Kidney (tissue), 14 donors: ENCODE measurements around the gene CRYBG1. TPM values are rescaled to one million over a fixed set of nuclear protein-coding genes. Genes with fewer than 3 reads are reported as not detected.
A peak's percentile ranks its signal among the peaks of the same experiment; 100 is the strongest.

Experiments
- DNase-seq, 5 donors: peaks; one replicate each; pipeline ENCODE4 v3.0.0-alpha.2; 2013 to 2020
- FAIRE-seq: peaks from 2 replicates; lab custom pipeline; 2012; peaks lifted over from hg19 to GRCh38; lab: Jason Lieb, UNC
- H3K27ac ChIP-seq, 2 donors: one replicate each; pipeline ENCODE4 v1.7.0; 2013; ENCODE audit warnings: low read depth in 2 of 2, low read length in 2 of 2, inconsistent platforms in 1 of 2
- H3K27me3 ChIP-seq: one replicate; pipeline ENCODE4 v1.7.1; 2013; ENCODE audit warnings: low read length, inconsistent platforms; ENCODE audit not compliant: control insufficient read depth, insufficient read depth
- H3K36me3 ChIP-seq, 3 donors: one replicate each; pipeline versions ENCODE4 v1.7.0 to v1.7.1; 2013; ENCODE audit warnings: low read length in 3 of 3, control low read depth in 1 of 3, inconsistent platforms in 1 of 3; ENCODE audit not compliant: insufficient read depth in 3 of 3, control insufficient read depth in 2 of 3
- H3K4me1 ChIP-seq, 3 donors: one replicate each; pipeline versions ENCODE4 v1.7.0 to v1.7.1; 2013; ENCODE audit warnings: low read length in 3 of 3, inconsistent platforms in 1 of 3, low read depth in 1 of 3; ENCODE audit not compliant: control insufficient read depth in 2 of 3, insufficient read depth in 2 of 3
- H3K4me3 ChIP-seq, 3 donors: one replicate each; pipeline versions ENCODE4 v1.7.0 to v1.8.1; 2013; ENCODE audit warnings: low read length in 3 of 3, control low read depth in 1 of 3, inconsistent platforms in 1 of 3
- H3K9ac ChIP-seq, 3 donors: one replicate each; pipeline versions ENCODE4 v1.7.0 to v1.7.1; 2013; ENCODE audit warnings: low read length in 3 of 3, control low read depth in 1 of 3, inconsistent platforms in 1 of 3
- H3K9me3 ChIP-seq, 3 donors: one replicate each; pipeline versions ENCODE4 v1.7.0 to v1.7.1; 2013; ENCODE audit warnings: low read length in 3 of 3, control low read depth in 1 of 3, inconsistent platforms in 1 of 3; ENCODE audit not compliant: control insufficient read depth in 2 of 3, insufficient read depth in 1 of 3
- intact Hi-C: fragments of 100-400 bp; cut with DNase I; formaldehyde crosslinking; loops from one replicate; pipeline ENCODE4 v1.11.1; 2022
- polyA plus RNA-seq: library from polyadenylated mRNA; stranded (reverse); fragments of 350-450 nt; fragmentation: Illumina TruSeq; extraction: RNeasy Lipid Tissue Mini Kit (QIAGEN cat#74804); gene quantifications from one replicate; pipeline ENCODE4 v1.2.3, GENCODE V29; 2014; ENCODE audit warnings: low read depth, low replicate concordance; ENCODE audit not compliant: insufficient read depth
- total RNA-seq: library from RNA; stranded (reverse); fragmentation: NEBNext Ultra II Directional; extraction: Animal tissue kit (Norgen Biotek cat#: 25700); gene quantifications from one replicate; pipeline ENCODE4 v1.2.1, GENCODE V29; 2021
- TF ChIP-seq, protein P1 (sequence below): IDR thresholded peaks from 3 replicates; pipeline ENCODE4 v1.5.1; 2012; ENCODE audit warnings: mild to moderate bottlenecking, moderate library complexity, borderline replicate concordance; ENCODE audit not compliant: insufficient read depth; ENCODE audit errors: extremely low read depth
- donor health status: control.
- donor health status: control.
- donor health status: control.
- donor health status: control.
- donor health status: control.
- donor health status: DM: yes; HTN: yes; CAD: no.
- donor health status: Normal renal cell carcinoma (clear cell type).

CRYBG1 gene
- total and polyA plus RNA-seq, 2 donors from 2014 or later = 7.0 to 32.6 TPM

GRCh38 chr6:106446983-106447382 is 86.5 kb downstream of the CRYBG1 start:
- H3K9ac ChIP-seq = no peak overlapping the region
- H3K27ac ChIP-seq = no peak overlapping the region
- FAIRE-seq (peak; percentile 78), DNase-seq (no peak)
- H3K4me1 ChIP-seq = peaks cover 0 to 12% (median 6%) of the 10 kb centered on the region in 3 donors
- H3K4me3 ChIP-seq = no peak overlapping the region
- no peaks in the 10 kb centered on the region for H3K36me3 ChIP-seq
- H3K9me3 ChIP-seq = no peaks in the 10 kb centered on the region
- no peaks in the 10 kb centered on the region for H3K27me3 ChIP-seq
- intact Hi-C loops = loop anchor here (10.0 kb wide), 2 partner anchors 118 to 538 kb away; no protein-coding TSS in a partner anchor
- TF ChIP-seq, protein P1, sequence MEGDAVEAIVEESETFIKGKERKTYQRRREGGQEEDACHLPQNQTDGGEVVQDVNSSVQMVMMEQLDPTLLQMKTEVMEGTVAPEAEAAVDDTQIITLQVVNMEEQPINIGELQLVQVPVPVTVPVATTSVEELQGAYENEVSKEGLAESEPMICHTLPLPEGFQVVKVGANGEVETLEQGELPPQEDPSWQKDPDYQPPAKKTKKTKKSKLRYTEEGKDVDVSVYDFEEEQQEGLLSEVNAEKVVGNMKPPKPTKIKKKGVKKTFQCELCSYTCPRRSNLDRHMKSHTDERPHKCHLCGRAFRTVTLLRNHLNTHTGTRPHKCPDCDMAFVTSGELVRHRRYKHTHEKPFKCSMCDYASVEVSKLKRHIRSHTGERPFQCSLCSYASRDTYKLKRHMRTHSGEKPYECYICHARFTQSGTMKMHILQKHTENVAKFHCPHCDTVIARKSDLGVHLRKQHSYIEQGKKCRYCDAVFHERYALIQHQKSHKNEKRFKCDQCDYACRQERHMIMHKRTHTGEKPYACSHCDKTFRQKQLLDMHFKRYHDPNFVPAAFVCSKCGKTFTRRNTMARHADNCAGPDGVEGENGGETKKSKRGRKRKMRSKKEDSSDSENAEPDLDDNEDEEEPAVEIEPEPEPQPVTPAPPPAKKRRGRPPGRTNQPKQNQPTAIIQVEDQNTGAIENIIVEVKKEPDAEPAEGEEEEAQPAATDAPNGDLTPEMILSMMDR = no peak

GRCh38 chr6:106448000-106448426 is 87.5 kb downstream of the CRYBG1 start:
- H3K9me3 ChIP-seq = no peaks in the 10 kb centered on the region
- peaks cover 0 to 12% (median 6%) of the 10 kb centered on the region in 3 donors for H3K4me1 ChIP-seq
- H3K27ac ChIP-seq = peak overlapping the region in 1 of 2 donors; percentile 40
- no peak overlapping the region for H3K9ac ChIP-seq
- TF ChIP-seq, protein P1 = no peak
- no peak overlapping the region for H3K4me3 ChIP-seq
- intact Hi-C loops = loop anchor here (10.0 kb wide), 2 partner anchors 117 to 537 kb away; no protein-coding TSS in a partner anchor
- no peaks in the 10 kb centered on the region for H3K36me3 ChIP-seq
- DNase-seq (no peak), FAIRE-seq (no peak)
- no peaks in the 10 kb centered on the region for H3K27me3 ChIP-seq

DNA sequence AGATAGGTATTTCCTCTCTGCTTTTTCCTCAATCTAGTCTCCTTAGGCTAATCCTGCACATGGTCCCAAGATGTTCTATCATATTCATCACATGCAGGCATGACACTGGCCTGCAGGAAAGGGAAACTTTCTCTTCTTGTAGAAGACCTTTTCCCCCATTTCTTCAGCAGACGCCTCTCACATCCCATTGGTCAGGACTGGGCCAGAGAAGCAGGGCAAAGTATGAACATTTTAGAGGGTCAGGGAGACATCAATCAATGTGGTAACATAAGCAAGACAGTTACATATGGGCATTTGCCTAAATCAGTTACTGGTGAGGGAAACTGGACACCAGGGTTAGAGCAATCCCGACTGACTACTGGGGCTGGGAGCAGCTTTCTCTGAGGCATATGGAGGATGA is 90.1 kb downstream of the CRYBG1 start:
- Histone ChIP-seq H3K9me3 (no peaks in the 10 kb centered on the region), H3K36me3 (no peaks in the 10 kb centered on the region), H3K27me3 (no peaks in the 10 kb centered on the region), H3K4me1 (peaks cover 0 to 8% (median 0%) of the 10 kb centered on the region in 3 donors), H3K4me3 (no peak overlapping the region), H3K27ac (no peak overlapping the region), H3K9ac (no peak overlapping the region)
- FAIRE-seq (no peak), DNase-seq (no peak)
- intact Hi-C loops = no loop called here
- TF ChIP-seq, protein P1 = no peak

- H3K9ac ChIP-seq = no peak overlapping the region
- TF ChIP-seq, protein P1 = no peak
- intact Hi-C loops = no loop called here
- no peak overlapping the region for H3K4me3 ChIP-seq
- no peak overlapping the region for H3K27ac ChIP-seq
- H3K9me3 ChIP-seq = no peaks in the 10 kb centered on the region
- DNase-seq (no peak), FAIRE-seq (no peak)
- H3K4me1 ChIP-seq = peaks cover 0 to 8% (median 0%) of the 10 kb centered on the region in 3 donors
- H3K36me3 ChIP-seq = no peaks in the 10 kb centered on the region
- no peaks in the 10 kb centered on the region for H3K27me3 ChIP-seq
These were observed 90.9 kb downstream of the CRYBG1 start for GRCh38 chr6:106451439-106451838.
